PFSK-1 (cell line): ENCODE measurements around the gene CCDC70.

Experiments used
- FOXP2 ChIP-seq: optimal IDR thresholded peaks from 2 replicates; pipeline ENCODE3; 2011; ENCODE audit warnings: borderline replicate concordance, control low read depth, inconsistent platforms; ENCODE audit not compliant: insufficient read depth; ENCODE audit errors: extremely low read length, extremely low read depth
- POLR2AphosphoS5 ChIP-seq: IDR thresholded peaks from 2 replicates; pipeline ENCODE4 v1.6.1; 2012; ENCODE audit warnings: low read depth, mild to moderate bottlenecking, control low read depth, low read length, moderate library complexity
- SIN3A ChIP-seq: IDR thresholded peaks from 2 replicates; pipeline ENCODE4 v1.6.1; 2012; ENCODE audit warnings: mild to moderate bottlenecking, low read length, moderate library complexity, borderline replicate concordance; ENCODE audit not compliant: insufficient read depth
- TAF1 ChIP-seq: IDR thresholded peaks from 2 replicates; pipeline ENCODE4 v1.6.1; 2012; ENCODE audit warnings: low read length, control low read depth, borderline replicate concordance; ENCODE audit not compliant: insufficient read depth
- TF ChIP-seq, protein P1 (sequence below), 2 experiments: IDR thresholded peaks; 2 replicates each; pipeline versions ENCODE4 v1.6.1 to v1.8.0; 2011 to 2012; ENCODE audit warnings: low read depth in 2 of 2, low read length in 2 of 2, control low read depth in 1 of 2, inconsistent platforms in 1 of 2, mild to moderate bottlenecking in 1 of 2, moderate library complexity in 1 of 2; ENCODE audit not compliant: insufficient read depth in 1 of 2

The CCDC70 gene

DNA sequence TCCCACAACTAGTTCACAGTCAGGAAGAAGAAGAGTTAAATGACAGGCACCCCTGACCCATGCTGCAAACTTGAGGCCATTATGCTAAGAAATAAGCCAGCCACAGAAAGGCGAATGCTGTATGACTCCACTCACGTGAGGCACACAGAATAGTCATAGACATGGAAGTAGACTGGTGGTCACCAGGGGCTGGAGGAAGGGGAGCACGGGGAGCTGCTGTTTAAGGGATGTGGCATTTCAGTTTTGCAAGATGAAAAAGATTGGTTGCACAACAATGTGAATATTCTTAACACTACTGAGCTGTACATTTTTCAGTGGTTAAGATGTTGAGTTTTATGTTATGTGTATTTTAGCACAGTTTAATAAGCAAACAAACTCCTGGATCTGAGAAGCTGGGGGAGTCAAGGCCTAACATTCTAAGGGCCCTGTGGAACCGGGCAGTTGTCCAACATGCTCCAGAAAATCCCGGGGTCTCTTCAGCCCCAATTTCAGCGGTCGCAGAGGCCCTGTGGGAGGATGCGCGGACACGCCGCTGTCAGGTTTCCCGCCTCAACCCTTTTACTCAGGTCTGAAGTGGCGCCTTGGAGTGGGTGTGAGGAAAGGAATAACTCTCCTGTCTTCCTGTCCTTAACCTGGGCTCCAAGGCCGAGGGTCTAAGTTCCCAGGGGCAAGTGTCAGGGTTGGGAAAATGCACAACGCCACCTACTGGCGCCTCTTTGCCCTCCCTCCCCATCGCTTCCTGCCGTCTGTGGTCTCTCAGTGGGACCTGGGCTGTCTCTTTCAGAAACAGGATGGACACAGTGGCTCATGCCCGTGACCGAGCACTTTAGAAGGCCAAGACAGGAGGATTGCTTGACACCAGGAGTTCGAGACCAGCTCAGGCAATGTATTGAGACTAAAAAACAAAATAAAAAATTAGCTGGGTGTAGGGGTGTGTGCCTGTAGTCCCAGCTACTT is 12.3 kb upstream of the CCDC70 start:
- TF ChIP-seq POLR2AphosphoS5 (no peak), TAF1 (no peak), FOXP2 (no peak), SIN3A (no peak)
- TF ChIP-seq, protein P1, sequence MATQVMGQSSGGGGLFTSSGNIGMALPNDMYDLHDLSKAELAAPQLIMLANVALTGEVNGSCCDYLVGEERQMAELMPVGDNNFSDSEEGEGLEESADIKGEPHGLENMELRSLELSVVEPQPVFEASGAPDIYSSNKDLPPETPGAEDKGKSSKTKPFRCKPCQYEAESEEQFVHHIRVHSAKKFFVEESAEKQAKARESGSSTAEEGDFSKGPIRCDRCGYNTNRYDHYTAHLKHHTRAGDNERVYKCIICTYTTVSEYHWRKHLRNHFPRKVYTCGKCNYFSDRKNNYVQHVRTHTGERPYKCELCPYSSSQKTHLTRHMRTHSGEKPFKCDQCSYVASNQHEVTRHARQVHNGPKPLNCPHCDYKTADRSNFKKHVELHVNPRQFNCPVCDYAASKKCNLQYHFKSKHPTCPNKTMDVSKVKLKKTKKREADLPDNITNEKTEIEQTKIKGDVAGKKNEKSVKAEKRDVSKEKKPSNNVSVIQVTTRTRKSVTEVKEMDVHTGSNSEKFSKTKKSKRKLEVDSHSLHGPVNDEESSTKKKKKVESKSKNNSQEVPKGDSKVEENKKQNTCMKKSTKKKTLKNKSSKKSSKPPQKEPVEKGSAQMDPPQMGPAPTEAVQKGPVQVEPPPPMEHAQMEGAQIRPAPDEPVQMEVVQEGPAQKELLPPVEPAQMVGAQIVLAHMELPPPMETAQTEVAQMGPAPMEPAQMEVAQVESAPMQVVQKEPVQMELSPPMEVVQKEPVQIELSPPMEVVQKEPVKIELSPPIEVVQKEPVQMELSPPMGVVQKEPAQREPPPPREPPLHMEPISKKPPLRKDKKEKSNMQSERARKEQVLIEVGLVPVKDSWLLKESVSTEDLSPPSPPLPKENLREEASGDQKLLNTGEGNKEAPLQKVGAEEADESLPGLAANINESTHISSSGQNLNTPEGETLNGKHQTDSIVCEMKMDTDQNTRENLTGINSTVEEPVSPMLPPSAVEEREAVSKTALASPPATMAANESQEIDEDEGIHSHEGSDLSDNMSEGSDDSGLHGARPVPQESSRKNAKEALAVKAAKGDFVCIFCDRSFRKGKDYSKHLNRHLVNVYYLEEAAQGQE (IDR thresholded peaks at IDR 0.05; ENCODE audit: insufficient read depth in 1 of 2, low read depth in 2 of 2, low read length in 2 of 2) = no peak

DNA sequence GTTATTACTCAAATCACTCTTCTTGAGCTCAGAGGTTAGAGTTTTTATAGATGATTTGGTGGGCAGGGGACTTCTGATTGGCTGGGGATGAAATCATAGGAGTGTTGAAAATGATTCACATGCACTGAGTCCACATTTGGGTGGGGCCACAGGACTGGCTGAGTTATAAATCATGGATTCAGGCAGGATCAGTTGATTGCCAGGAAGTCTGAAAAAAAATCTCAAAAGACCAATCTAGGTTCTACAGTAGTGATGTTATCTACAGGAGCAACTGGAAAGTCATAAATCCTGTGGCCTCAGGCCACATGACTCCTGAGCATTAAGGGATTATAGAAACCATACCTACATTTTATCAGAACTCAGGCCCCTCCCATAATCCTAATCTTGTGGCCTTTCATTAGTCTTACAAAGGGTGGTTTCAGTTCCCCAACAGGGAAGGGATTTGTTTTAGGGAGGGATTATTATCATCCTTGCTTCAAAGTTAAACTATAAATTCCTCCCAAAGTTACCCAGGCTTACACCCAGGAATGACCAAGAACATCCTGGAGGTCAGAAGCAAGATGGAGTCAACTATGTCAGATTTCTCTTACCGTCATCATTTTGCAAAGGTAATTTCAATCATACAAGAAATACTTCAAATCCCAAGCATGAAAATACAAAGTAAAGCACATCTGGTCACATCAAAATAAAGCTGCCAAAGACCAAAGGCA is 5.6 kb upstream of the CCDC70 start:
- TF ChIP-seq FOXP2 = no peak
- TF ChIP-seq, protein P1 (IDR thresholded peaks at IDR 0.05; ENCODE audit: insufficient read depth in 1 of 2, low read depth in 2 of 2, low read length in 2 of 2) = no peak
- TF ChIP-seq TAF1 = no peak
- no peak for TF ChIP-seq SIN3A
- TF ChIP-seq POLR2AphosphoS5 = no peak

GRCh38 chr13:51856998-51857397 is 4.8 kb upstream of the CCDC70 start:
- no peak for TF ChIP-seq POLR2AphosphoS5
- no peak for TF ChIP-seq SIN3A
- no peak for TF ChIP-seq TAF1
- no peak for TF ChIP-seq FOXP2
- TF ChIP-seq, protein P1 (IDR thresholded peaks at IDR 0.05; ENCODE audit: insufficient read depth in 1 of 2, low read depth in 2 of 2, low read length in 2 of 2) = no peak

- no peak for TF ChIP-seq TAF1
- TF ChIP-seq, protein P1 (IDR thresholded peaks at IDR 0.05; ENCODE audit: insufficient read depth in 1 of 2, low read depth in 2 of 2, low read length in 2 of 2) = no peak
- TF ChIP-seq FOXP2 = no peak
- no peak for TF ChIP-seq POLR2AphosphoS5
- TF ChIP-seq SIN3A = no peak
These were observed 3.1 kb upstream of the CCDC70 start for GRCh38 chr13:51858433-51859247.
